ENCODE data around the gene WDR18.

DNA sequence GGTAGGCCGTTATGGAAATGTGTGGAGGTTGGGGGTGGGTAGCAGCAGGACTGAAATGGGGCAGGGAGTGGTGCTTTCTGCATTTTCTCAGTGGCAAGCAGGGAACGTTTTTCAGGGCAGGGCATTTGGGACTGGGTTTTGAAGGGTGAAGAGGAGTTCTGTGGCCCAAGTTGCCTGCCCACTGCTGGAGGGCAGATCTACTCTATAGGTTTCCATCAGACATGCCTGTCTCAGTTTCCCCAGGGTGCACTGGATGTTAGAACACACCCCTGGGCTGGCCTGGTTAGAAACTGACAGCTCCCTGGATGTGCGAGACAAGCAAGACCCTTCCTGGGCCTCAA, 15.2 kb downstream of the WDR18 start:
- TF ChIP-seq EP300 (IDR thresholded peaks at IDR 0.05) (no peak), CTCF (IDR thresholded peaks at IDR 0.05) (no peak), POLR2A (IDR thresholded peaks at IDR 0.05) (no peak), POLR2AphosphoS5 (IDR thresholded peaks at IDR 0.05) (no peak)
